Right lobe of liver (tissue), 4 donors: ENCODE results near the gene TRAP1.

ENCODE experiments used
- CTCF ChIP-seq, 4 donors: fragments of 200-600 bp in 3 of 4; fragments of 450-650 bp in 1 of 4; IDR thresholded peaks; one replicate each; pipeline versions ENCODE4 v1.5.1 to v1.8.0; 2016 to 2022; ENCODE audit warnings: antibody characterized with exemption in 4 of 4, mild to moderate bottlenecking in 2 of 4
- POLR2A ChIP-seq: fragments of 450-650 bp; IDR thresholded peaks from one replicate; pipeline ENCODE4 v1.6.1; 2017; ENCODE audit warnings: antibody characterized with exemption, mild to moderate bottlenecking
- donor health status: DM: no; HTN: no; CAD: no.
- donor health status: DM: no; HTN: no; CAD: no.
- donor health status: DM: no; HTN: yes; CAD: no.

- no peak for TF ChIP-seq CTCF (IDR thresholded peaks at IDR 0.05)
- TF ChIP-seq POLR2A, result no peak
These were observed 54.7 kb downstream of the TRAP1 start for GRCh38 chr16:3662601-3663000.
